Choroid plexus epithelial cell (primary cell): Measurements from ENCODE around the gene TCOF1.

Source experiments
- DNase-seq: peaks from one replicate; pipeline ENCODE4 v3.0.0-alpha.2; 2010; ENCODE audit warnings: low read depth
- H3K4me3 ChIP-seq: 2 replicates; pipeline ENCODE4 v1.5.1; 2011; ENCODE audit warnings: low read depth, mild to moderate bottlenecking, control low read depth, low read length, moderate library complexity
- CTCF ChIP-seq: conservative IDR thresholded peaks from 2 replicates; pipeline ENCODE4 v1.5.1; 2011; ENCODE audit warnings: low read depth, mild to moderate bottlenecking, control low read depth, inconsistent platforms, low read length, moderate library complexity

TCOF1 gene

GRCh38 chr5:150333400-150333799 lies 24.1 kb upstream of the TCOF1 start:
- DNase-seq = no peak
- no peak overlapping the region for H3K4me3 ChIP-seq
- TF ChIP-seq CTCF = no peak

DNA sequence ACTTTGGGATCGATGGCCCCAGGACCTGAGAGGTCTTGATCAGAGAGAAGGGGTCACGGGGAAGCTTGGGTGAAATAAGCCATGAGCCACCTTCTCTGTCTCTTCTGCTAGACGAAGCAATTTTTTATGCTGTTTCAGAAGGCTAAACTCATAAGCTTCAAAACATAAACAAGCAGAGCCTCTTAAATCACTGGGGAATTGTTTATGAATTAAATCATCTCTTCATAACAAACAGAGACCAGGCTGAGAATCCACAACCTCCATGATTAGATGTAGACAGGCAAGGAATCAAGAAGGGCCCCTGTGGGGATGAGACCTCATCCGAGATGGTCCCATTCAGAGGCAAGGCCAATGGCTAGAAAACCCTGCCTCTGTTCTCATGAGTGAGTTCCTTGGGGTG lies 21.7 kb upstream of the TCOF1 start:
- TF ChIP-seq CTCF = no peak
- no peak overlapping the region for H3K4me3 ChIP-seq
- DNase-seq = no peak

DNA sequence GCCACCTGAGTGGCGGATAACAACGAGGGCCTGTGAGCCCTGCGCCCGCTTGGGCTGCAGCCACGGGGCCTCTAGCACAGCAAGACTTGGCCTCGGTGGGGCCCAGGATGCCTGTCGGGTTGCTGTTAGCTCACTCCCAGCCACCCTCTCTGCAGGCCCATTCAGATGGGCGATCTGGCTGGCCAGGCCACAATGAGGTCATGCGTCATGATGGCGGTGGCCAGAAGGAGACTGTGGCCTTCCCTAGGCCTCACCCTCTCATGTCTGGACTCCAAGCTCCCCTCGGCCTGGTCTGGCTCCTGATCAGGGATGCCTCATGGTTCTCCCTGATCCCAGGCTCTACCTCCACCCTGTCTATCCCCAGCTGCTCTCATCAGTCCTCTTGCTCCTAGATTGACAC lies 19.0 kb upstream of the TCOF1 start:
- no peak overlapping the region for H3K4me3 ChIP-seq
- no peak for DNase-seq
- TF ChIP-seq CTCF = no peak

DNA sequence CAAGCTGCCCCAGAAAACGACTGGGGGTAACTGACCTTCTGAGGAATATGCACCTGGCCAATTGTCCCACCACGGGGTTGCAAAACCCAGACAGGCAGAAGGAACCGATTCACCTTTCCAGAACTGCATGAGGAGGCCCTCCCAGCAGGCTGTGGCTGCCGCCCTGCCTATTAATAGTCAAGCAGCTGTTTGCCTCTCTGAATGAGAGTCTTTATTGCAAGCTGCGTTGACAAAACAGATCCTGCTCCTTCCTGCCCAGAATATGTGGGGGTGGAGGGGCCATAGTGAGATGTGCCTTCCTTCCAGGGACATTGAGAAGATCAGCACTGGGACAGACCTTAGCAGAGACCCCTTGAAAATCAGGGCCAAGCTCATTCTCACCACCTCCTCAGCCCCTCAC lies 18.3 kb upstream of the TCOF1 start:
- no peak for DNase-seq
- no peak for TF ChIP-seq CTCF
- no peak overlapping the region for H3K4me3 ChIP-seq

DNA sequence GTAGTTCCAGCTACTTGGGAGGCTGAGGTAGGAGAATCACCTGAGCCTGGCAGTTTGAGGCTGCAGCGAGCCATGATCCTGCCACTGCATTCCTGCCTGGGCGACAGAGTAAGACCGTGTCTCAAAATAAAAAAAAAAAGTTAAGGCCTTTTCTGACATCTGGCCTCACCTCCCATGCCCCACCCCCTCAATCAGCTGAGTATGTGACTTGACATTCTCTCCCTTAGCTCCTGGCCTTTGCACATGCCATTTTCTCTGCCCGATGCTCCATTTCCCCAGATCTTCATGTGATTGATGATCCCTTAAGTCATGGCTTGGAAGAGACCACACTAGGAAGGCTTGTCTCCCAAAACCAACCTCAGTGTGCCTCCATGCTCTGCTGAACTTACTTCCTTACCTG lies 17.7 kb upstream of the TCOF1 start:
- TF ChIP-seq CTCF = no peak
- H3K4me3 ChIP-seq = no peak overlapping the region
- DNase-seq = no peak

GRCh38 chr5:150340614-150341255 lies 16.8 kb upstream of the TCOF1 start:
- TF ChIP-seq CTCF = no peak
- H3K4me3 ChIP-seq = no peak overlapping the region
- no peak for DNase-seq

DNA sequence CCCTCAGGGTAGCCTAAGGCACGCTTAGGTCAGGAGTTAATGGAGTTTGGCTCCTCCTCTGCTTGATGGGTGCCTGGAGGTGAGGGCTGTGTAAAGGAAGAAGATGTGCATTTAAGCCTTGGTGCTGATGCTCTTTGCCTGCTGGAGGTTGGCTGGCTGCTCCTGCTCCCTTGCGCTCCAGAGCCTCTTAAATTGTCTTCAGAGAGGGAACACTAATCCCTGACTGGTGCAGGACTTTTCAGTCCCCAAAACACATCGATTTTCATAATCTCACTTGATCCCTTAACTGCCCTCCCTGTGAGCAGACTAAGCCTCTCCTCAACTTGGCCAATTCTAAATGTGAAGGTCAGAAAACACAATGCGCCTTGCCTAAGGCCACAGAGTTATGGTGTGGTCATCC lies 16.2 kb upstream of the TCOF1 start:
- TF ChIP-seq CTCF = no peak
- H3K4me3 ChIP-seq = no peak overlapping the region
- DNase-seq = no peak
